ENCODE measurements around the gene B3GNT3. TPM values are rescaled to one million over a fixed set of nuclear protein-coding genes. Genes with fewer than 3 reads are reported as not detected.

Gene B3GNT3, protein sequence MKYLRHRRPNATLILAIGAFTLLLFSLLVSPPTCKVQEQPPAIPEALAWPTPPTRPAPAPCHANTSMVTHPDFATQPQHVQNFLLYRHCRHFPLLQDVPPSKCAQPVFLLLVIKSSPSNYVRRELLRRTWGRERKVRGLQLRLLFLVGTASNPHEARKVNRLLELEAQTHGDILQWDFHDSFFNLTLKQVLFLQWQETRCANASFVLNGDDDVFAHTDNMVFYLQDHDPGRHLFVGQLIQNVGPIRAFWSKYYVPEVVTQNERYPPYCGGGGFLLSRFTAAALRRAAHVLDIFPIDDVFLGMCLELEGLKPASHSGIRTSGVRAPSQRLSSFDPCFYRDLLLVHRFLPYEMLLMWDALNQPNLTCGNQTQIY
- 44.3 and 49.6 TPM in 2 replicates for total RNA-seq (2014; rRNA removed; shearing (Covaris generic))

DNA sequence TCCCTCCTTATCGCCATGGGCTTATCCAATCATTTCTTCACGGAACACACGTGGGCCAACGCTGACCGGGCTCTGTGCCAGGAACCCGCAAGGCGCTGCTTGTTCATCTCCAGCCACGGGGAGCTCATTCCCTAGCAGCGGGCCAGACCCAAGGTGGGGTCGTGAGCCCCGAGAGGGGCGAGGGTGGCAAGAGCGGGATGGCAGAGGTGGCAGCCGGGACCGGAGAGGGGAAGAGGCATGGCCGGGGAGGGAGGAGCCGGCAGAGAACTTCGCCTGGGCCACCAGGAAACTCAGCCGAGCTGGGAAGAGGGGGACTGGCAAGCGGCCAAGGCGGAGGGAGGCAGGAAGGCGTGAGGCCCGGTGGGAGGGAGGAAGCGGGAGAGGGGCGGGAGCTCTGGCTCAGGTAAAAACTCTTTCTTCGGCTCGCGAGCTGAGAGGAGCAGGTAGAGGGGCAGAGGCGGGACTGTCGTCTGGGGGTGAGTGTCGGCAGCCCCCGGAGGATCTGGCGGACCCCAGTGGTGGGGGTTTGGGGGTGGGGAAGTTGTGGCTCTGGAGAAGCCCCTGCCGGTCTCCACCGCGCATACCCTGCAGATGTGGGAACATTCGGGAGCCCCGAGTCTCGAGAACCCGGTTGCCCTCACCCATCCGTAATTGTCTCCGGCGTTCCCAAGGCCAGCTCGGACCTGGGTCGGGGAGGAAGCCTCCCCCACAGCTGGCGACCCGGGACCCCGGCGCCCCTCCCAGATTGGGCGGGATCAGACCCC, at the start of gene B3GNT3:
Gene B3GNT3, plus strand, starts transcription at position 408 of the 764 bp plus-strand sequence. CDS start 12,670 bp downstream, outside the sequence.
- peak; percentile 86 for DNase-seq (ENCODE audit: low spot score)

DNA sequence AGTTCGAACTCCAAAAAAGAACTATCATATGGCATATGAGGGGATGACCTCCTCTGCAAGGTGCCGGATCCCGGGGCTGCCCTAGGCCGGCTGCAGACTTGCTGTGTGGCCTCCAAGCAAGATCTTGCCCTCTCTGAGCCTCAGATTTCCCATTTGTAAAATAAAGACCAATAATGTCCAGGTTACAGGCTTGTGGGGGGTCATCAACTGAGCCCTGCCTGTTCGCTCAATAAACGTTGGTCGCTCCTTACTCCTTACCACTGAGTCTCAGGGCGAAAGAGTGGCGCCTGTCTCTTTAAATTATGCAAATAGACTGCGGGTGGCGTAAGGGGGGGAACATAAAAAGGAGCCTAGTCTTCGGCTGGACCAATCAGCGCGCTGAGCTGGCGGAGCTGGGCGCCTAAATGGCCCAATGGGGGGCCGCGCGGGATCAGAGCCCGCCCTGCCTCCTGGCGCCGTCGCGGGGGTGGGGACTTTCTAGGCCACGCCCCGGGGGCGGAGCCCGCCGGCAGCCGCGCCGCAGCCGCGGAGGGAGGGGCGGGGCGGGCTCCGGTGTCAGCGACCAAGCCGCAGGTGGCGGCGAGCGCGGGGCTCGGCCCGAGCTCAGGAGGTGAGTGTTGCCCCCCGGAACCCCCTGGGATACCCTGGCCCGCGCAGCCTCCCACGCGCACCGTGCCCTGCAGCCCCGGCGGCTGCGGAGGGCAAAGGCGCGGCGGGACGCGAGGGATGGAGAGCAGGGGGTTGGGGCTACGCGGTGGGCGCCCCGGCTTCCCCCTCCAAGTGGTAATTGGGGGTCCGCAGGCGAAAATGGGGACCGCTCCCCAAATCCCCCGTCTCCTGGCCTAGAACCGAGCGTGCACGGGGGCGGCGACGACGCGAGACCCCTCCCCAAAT, 47.5 kb upstream of the B3GNT3 start:
- peak; percentile 87 for DNase-seq (ENCODE audit: low spot score)

DNA sequence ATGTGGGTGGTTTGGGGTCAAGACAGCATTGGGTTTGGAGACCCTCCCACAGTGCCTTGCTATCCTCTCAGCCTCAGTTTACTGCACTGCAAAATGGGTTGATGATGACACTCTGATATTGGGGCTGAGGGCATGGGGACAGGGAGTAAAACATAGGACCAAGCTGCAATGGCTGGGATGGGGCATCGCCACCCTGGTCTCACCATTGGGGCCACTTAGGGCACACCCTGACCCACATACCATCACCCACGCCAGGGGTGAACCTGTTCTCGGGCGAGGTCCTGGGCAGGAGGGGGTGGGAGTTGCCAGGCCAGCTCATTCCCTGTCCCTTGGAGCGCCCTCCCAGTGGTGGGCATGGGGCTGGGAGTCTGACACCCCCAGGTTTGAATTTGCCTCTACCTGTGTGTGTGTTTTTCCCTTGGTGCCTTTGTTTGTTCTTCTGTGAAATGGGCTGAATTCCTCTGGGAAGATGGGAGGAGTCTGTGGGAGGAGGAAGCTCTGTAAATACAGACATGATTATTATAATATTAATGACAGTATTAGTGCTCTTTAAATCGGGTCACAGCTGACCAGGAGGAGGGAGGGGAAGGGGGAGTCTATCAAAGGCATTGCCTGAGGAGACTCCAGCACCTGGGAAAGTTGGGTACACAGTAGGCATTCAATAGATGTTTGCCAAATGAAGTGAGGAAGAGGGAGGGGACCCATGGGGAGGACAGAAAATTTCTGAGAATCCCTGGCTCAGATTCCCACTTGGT, 45.9 kb upstream of the B3GNT3 start:
- DNase-seq (ENCODE audit: low spot score): no peak

DNA sequence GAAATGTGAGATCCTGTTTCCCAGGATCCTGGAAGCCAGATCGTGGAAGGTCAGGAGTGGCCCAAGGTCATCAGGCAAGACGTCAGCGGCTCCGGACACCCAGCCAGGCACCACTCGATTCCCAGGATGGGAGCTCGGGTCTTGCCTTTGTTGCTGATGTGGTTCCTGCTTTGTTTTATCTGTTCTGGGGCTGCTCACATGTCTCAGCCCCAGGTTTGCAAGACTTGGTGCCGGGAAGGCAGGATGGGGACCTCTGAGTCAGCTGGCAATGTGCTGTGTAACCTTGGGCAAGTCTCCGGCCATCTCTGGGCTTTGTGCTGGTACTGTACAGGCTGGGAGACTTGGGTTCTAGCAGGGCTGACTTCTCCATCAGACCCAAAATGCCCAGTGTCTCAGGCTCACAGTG, 45.0 kb upstream of the B3GNT3 start:
- DNase-seq (ENCODE audit: low spot score): no peak

DNA sequence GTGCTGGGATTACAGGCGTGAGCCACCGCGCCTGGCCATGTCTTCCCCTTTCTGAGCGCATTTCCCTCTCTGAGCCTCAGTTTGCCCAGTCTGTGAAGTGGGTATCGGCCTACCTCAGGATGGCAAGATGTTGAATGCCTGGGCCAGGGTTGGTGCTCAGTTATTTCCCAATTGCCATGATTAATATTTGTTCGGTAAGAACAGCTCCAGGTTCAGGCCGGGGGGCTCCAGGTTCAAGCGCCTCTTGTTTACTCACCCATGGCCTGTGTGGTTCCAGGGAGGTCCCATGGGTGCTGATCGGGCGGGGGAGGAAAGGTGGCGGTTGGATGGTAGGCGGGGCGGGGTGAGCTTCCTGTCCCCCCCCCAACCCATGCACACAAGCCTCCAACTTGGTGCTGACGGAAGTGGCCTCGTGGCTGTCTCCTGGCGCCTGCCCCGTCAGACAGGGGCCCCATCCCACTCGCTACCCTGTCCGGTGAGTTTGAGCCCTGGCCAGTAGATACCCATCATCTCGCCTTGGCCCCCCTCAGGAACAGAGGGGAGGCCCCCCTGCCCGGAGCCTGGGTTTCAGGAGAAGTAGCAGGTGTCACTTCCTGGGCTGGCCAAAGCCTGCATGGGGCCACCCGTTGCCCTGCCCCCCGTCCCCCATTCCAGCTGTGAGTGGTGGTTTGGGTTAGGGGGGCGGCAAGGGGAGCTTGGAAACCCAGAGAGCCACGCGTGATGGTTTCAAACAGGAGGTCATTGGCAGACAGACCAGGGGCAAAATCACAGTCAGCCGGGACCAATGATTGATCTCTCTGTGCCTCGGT, 43.6 kb upstream of the B3GNT3 start, which contains the start of gene FCHO1:
Gene FCHO1, plus strand, starts transcription at position 375 of the 809 bp plus-strand sequence. CDS start 3,688 bp downstream, outside the sequence.
- DNase-seq (ENCODE audit: low spot score): no peak

DNA sequence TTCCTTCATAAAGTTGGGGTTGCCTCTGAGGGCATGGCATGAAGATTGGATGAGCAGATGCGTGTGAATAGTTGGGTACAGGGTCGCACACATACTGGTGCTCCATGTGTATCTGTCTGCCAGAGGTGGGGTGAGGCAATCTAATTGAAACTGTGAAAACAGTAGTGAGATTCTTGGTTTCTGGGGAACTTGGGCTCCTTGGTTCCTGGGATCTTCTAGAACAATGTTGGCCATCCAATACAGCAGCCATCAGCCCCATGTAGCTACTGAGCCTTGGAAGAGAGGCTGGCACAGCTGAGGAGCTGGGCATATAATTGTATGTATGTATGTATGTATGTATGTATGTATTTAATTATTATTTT, 43.0 kb upstream of the B3GNT3 start:
- no peak for DNase-seq (ENCODE audit: low spot score)

DNA sequence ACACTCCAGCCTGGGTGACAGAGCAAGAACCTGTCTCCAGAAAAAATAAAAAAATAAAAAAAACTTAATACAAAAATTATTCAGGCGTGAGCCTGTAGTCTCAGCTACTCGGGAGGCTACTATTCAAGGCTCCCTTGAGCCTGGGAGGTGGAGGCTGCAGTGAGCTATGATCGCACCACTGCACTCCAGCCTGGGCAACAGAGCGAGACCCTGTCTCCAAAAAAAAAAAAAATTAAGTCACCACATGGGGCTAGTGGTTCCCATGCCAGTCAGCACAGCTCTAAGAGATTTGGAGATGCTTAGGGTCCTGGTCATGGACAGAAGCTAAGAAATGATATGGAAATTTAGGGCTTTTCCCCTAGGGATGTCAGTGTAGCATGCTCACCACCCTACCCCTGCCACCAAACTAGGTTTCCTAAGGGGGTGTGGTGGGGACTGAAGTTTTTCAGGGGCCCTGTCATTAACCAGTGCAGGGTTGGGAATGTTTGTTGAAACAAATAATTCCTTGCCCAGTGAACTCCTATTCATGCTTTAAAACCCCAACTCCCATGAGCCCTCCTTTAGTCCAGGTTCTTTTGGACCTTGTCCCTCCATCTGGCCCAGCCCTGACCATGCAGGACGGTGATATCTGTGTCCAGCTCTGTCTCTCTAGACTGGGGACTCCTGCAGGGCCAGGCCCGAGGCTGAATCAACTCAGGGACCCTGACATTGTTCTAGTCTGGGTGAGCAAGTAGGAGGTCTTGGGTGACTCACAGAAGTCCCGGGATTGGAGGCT, 41.9 kb upstream of the B3GNT3 start:
- DNase-seq (ENCODE audit: low spot score): no peak

DNA sequence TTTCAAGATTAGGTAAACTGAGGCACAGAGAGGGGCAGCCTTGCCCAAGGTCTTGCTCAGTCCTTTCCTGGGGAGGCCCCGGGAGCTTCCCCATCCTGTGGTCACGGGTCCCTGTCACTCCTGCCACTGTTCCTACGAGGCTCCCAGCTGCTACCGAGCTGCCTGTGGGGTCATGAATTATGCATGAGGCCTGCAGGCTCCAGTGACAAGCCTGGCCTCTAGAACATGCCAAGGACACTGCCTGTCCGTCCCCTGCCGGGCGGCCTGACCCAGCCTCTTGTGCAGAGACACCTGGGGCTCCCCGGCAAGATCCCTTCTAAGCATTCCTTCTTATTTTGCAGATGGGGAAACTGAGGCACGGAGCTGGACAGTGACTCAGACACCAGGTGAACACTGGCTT, 41.0 kb upstream of the B3GNT3 start:
- DNase-seq (ENCODE audit: low spot score): no peak

DNA sequence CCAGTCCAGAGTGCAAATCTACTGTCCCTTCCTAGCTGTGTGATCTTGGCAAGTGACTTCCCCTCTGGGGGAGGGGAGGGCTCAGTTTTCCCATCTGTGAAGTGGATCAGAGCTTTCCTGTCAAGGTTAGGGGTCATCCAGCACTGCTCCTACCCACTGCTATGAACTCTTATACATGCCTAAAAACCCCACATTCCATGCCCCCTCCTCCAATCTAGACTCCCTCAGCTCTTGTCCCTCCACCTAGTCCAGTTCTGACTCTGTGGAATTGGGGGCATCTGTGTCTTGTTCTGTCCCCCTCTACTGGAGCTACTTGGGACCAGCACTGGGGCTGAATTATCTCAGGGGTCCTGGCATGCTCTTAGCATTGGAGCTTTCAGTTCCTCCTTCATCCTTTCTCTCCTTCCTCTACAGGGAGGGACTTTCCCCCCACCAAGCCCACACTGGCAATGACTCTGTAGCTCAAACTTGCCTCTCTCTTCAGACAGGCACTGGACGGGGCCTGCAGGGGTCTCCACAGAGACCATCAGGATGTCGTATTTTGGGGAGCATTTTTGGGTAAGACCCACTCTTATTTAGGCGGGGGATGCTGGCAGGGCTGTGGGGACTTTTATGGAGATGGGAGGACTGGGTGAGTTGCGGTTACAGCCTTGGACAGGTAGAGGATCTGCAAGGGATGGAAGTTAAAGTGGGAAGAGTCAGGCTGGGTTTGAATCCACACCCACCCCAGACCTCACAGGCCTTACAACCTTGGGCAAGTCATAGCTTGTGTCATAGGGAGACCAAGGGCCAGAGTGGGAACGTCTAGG, 40.1 kb upstream of the B3GNT3 start:
- DNase-seq (ENCODE audit: low spot score): no peak

DNA sequence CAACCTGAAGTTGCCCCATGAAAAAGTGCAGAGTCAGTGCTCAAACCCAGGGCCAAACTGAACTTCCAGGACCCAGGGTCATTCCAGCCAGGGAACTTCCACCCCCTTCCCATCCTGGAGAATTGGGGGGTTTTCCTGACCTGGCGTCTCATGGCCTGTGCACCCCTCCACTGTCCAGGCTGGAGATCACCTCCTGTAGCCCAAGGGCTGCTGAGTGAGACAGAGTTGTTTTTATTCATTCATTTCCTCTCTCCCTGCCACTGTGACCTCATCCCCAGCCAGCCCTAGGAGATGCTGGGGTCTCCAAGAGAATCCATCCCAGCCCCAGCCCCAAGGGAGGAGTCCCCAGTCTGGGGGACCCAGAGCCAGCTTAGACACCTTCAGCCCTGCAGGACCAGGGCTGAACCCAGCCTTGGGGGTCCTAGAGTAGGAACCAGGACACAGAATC, 39.5 kb upstream of the B3GNT3 start:
- DNase-seq (ENCODE audit: low spot score): no peak

DNA sequence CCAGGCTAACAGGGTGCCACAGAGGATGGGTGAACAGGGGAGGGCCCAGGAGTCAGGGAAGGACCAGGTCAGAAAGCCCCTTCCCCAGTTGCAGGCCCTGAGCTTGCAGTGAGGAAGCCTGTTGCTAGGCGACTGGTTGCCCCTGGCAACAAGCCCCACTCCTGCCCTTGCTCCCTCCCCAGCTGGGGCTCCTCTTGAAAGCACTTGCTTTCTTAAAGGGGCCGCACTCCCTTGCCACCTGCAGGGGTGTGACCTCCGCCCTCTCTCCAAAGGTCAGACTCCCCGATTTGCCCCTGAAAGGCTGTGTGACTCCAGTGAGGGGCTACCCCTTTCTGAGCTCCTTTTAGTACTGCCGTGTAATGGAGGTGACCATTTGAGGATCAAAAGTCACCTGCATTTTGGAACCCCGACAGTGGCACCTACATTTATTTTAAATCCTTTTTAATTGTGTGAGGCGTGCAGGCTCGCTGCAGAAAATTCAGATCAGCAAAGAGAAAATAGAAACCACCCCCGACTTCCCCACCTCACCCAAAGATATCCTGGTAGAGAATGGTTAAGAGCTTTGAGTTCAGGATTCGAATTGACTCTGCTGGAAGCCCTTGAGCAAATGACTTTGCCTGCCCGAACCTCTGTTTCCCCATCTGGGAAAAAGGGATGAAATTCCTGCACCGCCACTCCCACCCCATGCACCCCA, 38.8 kb upstream of the B3GNT3 start:
- DNase-seq (ENCODE audit: low spot score): no peak

DNA sequence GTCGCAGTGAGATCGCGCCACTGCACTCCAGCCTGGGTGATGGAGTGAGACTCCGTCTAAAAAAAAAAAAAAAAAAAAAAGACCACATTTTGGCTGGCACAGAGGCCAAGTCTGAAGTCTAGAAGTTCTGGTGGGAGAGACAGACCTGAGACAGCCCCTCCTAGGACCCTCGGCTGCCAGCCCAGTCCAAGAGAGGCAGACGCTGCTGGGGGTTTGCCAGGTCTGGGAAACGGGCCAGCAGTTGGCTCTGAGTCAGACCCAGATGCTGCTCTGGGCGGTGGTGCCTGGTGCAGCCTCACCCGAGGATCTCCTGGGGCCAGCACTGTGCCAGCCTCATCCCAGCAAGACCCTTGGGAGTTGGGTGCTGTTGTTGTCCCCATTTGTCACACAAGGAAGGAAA, 37.8 kb upstream of the B3GNT3 start:
- no peak for DNase-seq (ENCODE audit: low spot score)

DNA sequence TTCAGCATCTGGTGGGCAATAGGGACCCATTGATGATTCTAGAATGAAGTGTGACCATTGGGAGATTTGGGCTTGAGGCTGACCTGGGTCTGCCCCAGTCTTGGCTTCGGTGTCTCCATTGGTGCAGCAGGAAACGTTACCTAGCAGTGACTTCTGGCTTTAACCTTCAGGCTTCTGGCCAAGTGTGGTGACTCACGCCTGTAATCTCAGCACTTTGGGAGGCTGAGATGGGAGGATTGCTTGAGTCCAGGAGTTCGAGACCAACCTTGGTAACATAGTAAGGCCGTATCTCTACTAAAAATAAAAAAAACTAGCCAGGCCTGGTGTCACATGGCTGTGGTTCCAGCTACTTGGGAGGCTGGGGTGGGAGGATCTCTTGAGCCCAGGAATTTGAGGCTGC, 36.4 kb upstream of the B3GNT3 start:
- no peak for DNase-seq (ENCODE audit: low spot score)

DNA sequence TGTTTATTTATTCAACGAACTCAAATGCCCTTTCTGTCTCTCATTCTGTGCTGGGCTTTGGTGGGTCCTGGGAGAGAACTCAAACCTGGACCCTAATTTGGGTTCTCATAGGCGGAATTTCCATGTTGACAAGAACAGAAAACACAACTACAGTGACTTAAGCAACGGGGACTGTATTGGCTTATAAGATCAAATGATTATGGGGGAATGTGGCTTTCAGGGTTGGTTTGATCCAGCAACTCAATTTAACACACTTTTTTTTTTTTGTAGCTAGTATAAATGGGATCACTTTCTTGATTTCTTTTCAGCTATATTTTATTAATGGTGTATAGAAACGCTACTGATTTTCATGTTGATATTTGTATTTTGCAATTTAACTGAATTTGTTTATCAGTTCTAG, 33.8 kb upstream of the B3GNT3 start:
- DNase-seq (ENCODE audit: low spot score): no peak

DNA sequence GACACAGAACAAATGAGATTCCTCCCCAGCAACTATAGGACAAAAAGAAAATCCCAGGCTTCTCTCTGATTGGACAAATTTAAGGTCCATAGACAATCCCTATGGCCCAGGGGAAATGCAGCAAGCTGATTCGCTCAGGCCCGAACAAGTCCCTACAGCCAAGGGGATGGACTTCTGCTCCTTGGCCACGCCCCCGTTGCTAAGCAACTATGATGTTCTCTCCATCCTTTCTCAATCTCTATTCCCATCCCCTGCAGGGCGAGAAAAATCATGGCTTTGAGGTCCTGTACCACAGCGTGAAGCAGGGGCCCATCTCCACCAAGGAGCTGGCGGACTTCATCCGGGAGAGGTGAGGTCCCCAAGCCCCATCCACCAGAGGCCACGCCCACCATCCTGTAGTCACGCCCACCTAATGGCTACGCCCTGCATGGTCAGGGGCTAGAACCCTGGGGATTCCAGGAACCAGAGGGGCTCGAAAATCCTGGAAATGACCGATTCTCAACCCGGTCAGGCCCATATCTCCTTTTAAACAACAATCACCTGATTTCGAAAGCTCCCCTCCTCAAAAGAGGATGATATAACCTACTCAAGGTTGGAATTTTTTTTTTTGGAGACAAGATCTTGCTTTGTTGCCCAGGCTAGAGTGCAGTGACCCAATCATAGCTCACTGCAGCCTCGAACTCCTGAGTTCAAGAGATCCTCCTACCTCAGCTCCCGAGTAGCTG, 32.3 kb upstream of the B3GNT3 start:
- peak; percentile 46 for DNase-seq (ENCODE audit: low spot score)

DNA sequence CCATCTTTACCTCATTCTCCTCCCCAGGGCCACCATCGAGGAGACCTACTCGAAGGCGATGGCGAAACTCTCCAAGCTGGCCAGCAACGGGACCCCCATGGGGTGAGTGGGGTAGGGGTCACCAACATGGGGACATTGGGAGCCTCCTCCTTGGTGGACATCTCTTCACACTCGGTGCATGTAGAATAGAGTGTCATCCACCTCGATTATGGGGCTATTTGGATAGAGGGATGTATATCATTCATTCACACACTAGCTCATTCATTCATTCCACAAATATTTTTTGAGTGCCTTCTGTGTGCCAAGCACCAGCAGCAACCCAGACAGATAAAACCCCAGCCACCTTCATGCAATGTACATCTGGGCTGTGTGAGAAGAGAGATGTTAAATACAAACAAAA, 30.6 kb upstream of the B3GNT3 start:
- DNase-seq (ENCODE audit: low spot score): no peak

DNA sequence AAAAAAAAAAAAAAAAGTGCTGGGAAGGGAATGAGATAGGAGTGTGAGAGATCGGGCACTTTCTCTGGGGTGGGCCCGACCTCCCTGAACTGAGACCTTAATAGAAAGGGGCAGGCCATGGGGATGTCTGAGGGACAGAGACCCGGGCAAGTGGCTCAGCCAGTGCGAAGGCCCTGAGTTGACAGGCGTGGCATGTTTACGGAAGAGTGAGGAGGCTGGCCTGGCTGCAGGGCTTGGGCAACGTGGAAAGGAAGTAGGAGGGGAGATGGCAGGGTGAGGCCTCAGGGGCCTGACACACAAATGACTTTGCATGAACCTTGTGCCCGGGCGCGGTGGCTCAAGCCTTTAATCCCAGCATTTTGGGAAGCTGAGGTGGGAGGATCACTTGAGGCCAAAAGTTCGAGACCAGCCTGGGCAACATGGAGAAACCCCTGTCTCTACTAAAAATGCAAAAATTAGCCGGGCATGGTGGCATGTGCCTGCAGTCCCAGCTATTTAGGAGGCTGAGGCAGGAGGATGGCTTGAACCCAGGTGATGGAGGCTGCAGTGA, 29.8 kb upstream of the B3GNT3 start:
- no peak for DNase-seq (ENCODE audit: low spot score)
